GM13976 (cell line): ENCODE data around the gene ZNF503.

ENCODE experiments used
- DNase-seq: peaks from one replicate; pipeline ENCODE4 v3.0.0; 2012; ENCODE audit warnings: low spot score
- CTCF ChIP-seq: IDR thresholded peaks from 2 replicates; pipeline ENCODE4 v1.5.1; 2012; ENCODE audit warnings: borderline replicate concordance, mild to moderate bottlenecking; ENCODE audit not compliant: insufficient read depth; ENCODE audit errors: extremely low read depth, missing control alignments, control extremely low read depth
- in situ Hi-C: fragments of 300-500 bp; cut with MboI; formaldehyde crosslinking; loops from one replicate; pipeline ENCODE4 v1.12.0; 2022; ENCODE audit warnings: low sequenced_read_pairs, mixed read lengths, inconsistent platforms; ENCODE audit not compliant: unreplicated experiment

The ZNF503 gene

GRCh38 chr10:75400163-75400770 is 1.3 kb downstream of the ZNF503 start:
- DNase-seq, result peak; percentile 49
- TF ChIP-seq CTCF, result no peak
- in situ Hi-C loops, result no loop called here

- peak; percentile 75 for DNase-seq
- in situ Hi-C loops, result loop anchor here (25.0 kb wide), 1 partner anchor 638 kb away; no protein-coding TSS in a partner anchor
- TF ChIP-seq CTCF, result peak; percentile 47
Measured at GRCh38 chr10:75399461-75400162, 2.0 kb downstream of the ZNF503 start.

- TF ChIP-seq CTCF, result no peak
- DNase-seq, result no peak
- in situ Hi-C loops, result loop anchor here (25.0 kb wide), 1 partner anchor 638 kb away; no protein-coding TSS in a partner anchor
Measured at GRCh38 chr10:75398692-75399460, 2.7 kb downstream of the ZNF503 start.

- TF ChIP-seq CTCF, result no peak
- in situ Hi-C loops, result loop anchor here (25.0 kb wide), 1 partner anchor 639 kb away; no protein-coding TSS in a partner anchor
- no peak for DNase-seq
Measured at GRCh38 chr10:75398200-75398691, 3.3 kb downstream of the ZNF503 start.

GRCh38 chr10:75397496-75398199 is 3.9 kb downstream of the ZNF503 start:
- no peak for DNase-seq
- in situ Hi-C loops, result loop anchor here (25.0 kb wide), 1 partner anchor 640 kb away; no protein-coding TSS in a partner anchor
- no peak for TF ChIP-seq CTCF
